ENCODE data around the gene GZMM. TPM values are rescaled to one million over a fixed set of nuclear protein-coding genes. Genes with fewer than 3 reads are reported as not detected.

The GZMM gene
- total and polyA plus RNA-seq, 2 of the 13 experiments (the other 11 are each of a cell fraction or from before 2014, with no cell fraction given) = 0.07 TPM; not detected in 1

- peak; percentile 61; the same call in 1 of the 2 replicates for TF ChIP-seq ZNF563 (CRISPR knock-in tag; IDR thresholded peaks at IDR 0.05)
- 0 out of 2 replicates have a peak, but pooled peaks have one; percentile 21 for TF ChIP-seq ZMYM4 (CRISPR knock-in tag; IDR thresholded peaks at IDR 0.05)
- TF ChIP-seq ZKSCAN8 (CRISPR knock-in tag; IDR thresholded peaks at IDR 0.05; ENCODE audit: borderline replicate concordance) = no peak
- TF ChIP-seq ZBTB21 (CRISPR knock-in tag; IDR thresholded peaks at IDR 0.05) = 0 out of 2 replicates have a peak, but pooled peaks have one; percentile 36
- TF ChIP-seq ZNF546 (CRISPR knock-in tag; conservative IDR thresholded peaks at IDR 0.05) = peak; percentile 85
- TF ChIP-seq ZNF253 (CRISPR knock-in tag; IDR thresholded peaks at IDR 0.05; ENCODE audit: borderline replicate concordance) = no peak
- 0 out of 2 replicates have a peak, but pooled peaks have one; percentile 26 for TF ChIP-seq NFKBIZ (CRISPR knock-in tag; IDR thresholded peaks at IDR 0.05)
- no peak for TF ChIP-seq PREB (CRISPR knock-in tag; IDR thresholded peaks at IDR 0.05)
- TF ChIP-seq CBX5 (CRISPR knock-in tag; IDR thresholded peaks at IDR 0.05; ENCODE audit: borderline replicate concordance) = no peak
- TF ChIP-seq ZNF367 (CRISPR knock-in tag; IDR thresholded peaks at IDR 0.05; ENCODE audit: borderline replicate concordance) = no peak
- TF ChIP-seq HDAC6 (IDR thresholded peaks at IDR 0.05; ENCODE audit: low read depth, low read length) = no peak
- no peak for TF ChIP-seq TMF1 (CRISPR knock-in tag; IDR thresholded peaks at IDR 0.05; ENCODE audit: low read depth)
- peak in 1 of 2 experiments; percentile 33; a peak in 1 of 4 replicates for TF ChIP-seq HMGXB4 (CRISPR knock-in tag; IDR thresholded peaks at IDR 0.05; ENCODE audit: borderline replicate concordance in 1 of 2, low read depth in 1 of 2)
- no peak for TF ChIP-seq IRF1 (CRISPR knock-in tag; IDR thresholded peaks at IDR 0.05; ENCODE audit: low read depth)
- TF ChIP-seq ZBTB3 (CRISPR knock-in tag; IDR thresholded peaks at IDR 0.05; ENCODE audit: borderline replicate concordance, low read depth) = no peak
- no peak for TF ChIP-seq ZNF337 (CRISPR knock-in tag; IDR thresholded peaks at IDR 0.05; ENCODE audit: borderline replicate concordance, low read depth)
- no peak for TF ChIP-seq SKIL (CRISPR knock-in tag; IDR thresholded peaks at IDR 0.05; ENCODE audit: borderline replicate concordance)
- TF ChIP-seq PHB2 (IDR thresholded peaks at IDR 0.05; ENCODE audit: partially characterized antibody) = no peak
- TF ChIP-seq STAG1 (CRISPR knock-in tag; IDR thresholded peaks at IDR 0.05) = no peak
- TF ChIP-seq ZNF556 (CRISPR knock-in tag; IDR thresholded peaks at IDR 0.05; ENCODE audit: borderline replicate concordance) = no peak
Measured at GRCh38 chr19:507286-508203, 36.3 kb upstream of the GZMM start, which contains the start of gene TPGS1 (continued).

All from HepG2 (cell line).